ENCODE measurements around the gene ATP6V1C2.
"Not testable (repeated sequence)": the region's sequence is repeated elsewhere in the genome, so short reads cannot be mapped to it uniquely, and the experiment has no call there.

The ATP6V1C2 gene

GRCh38 chr2:10786240-10786982, 65.0 kb downstream of the ATP6V1C2 start:
- no peak for DNase-seq (ENCODE audit: low read depth in 2 of 2)

- DNase-seq (ENCODE audit: low read depth in 2 of 2): no peak
Measured at GRCh38 chr2:10787176-10787968, 65.9 kb downstream of the ATP6V1C2 start.

- no peak for DNase-seq (ENCODE audit: low read depth in 2 of 2)
Measured at GRCh38 chr2:10788855-10789254, 67.4 kb downstream of the ATP6V1C2 start.

GRCh38 chr2:10790228-10790973, 69.0 kb downstream of the ATP6V1C2 start:
- DNase-seq (ENCODE audit: low read depth in 2 of 2): no peak

- DNase-seq (ENCODE audit: low read depth in 2 of 2): no peak
Measured at GRCh38 chr2:10792001-10792634, 70.7 kb downstream of the ATP6V1C2 start.

- DNase-seq (ENCODE audit: low read depth in 2 of 2): no peak
Measured at GRCh38 chr2:10792660-10793400, 71.4 kb downstream of the ATP6V1C2 start.

GRCh38 chr2:10793816-10794215, 72.4 kb downstream of the ATP6V1C2 start:
- no peak for DNase-seq (ENCODE audit: low read depth in 2 of 2)

- DNase-seq (ENCODE audit: low read depth in 2 of 2): no peak
Measured at GRCh38 chr2:10794876-10795275, 73.4 kb downstream of the ATP6V1C2 start.

GRCh38 chr2:10795508-10796046, 74.1 kb downstream of the ATP6V1C2 start:
- DNase-seq (ENCODE audit: low read depth in 2 of 2): no peak

GRCh38 chr2:10796703-10797102, 75.3 kb downstream of the ATP6V1C2 start:
- no peak for DNase-seq (ENCODE audit: low read depth in 2 of 2)

GRCh38 chr2:10798783-10799182, 77.4 kb downstream of the ATP6V1C2 start:
- DNase-seq (ENCODE audit: low read depth in 2 of 2): no peak

- no peak for DNase-seq (ENCODE audit: low read depth in 2 of 2)
Measured at GRCh38 chr2:10800163-10800562, 78.7 kb downstream of the ATP6V1C2 start.

- DNase-seq (ENCODE audit: low read depth in 2 of 2): no peak
Measured at GRCh38 chr2:10802657-10803056, 81.2 kb downstream of the ATP6V1C2 start.

GRCh38 chr2:10805990-10806389, 84.6 kb downstream of the ATP6V1C2 start:
- not testable (repeated sequence) for DNase-seq (ENCODE audit: low read depth in 2 of 2)

GRCh38 chr2:10806543-10806942, 85.1 kb downstream of the ATP6V1C2 start:
- no peak for DNase-seq (ENCODE audit: low read depth in 2 of 2)

- DNase-seq (ENCODE audit: low read depth in 2 of 2): no peak
Measured at GRCh38 chr2:10810202-10811161, 89.1 kb downstream of the ATP6V1C2 start.

GRCh38 chr2:10811517-10811916, 90.1 kb downstream of the ATP6V1C2 start:
- no peak for DNase-seq (ENCODE audit: low read depth in 2 of 2)

- peak; percentile 84 to 88 for DNase-seq (ENCODE audit: low read depth in 2 of 2)
Measured at GRCh38 chr2:10812362-10813162, 91.1 kb downstream of the ATP6V1C2 start, which contains the start of gene PDIA6. TSS of gene PDIA6 (minus strand) at chr2:10812785. CDS start at chr2:10812696, 89 bp downstream.
